ENCODE measurements around the gene COL4A2. TPM values are rescaled to one million over a fixed set of nuclear protein-coding genes. Genes with fewer than 3 reads are reported as not detected.

COL4A2 gene
- total and polyA plus RNA-seq, 11 donors, result 92.4 to 377 (median 166) TPM

DNA sequence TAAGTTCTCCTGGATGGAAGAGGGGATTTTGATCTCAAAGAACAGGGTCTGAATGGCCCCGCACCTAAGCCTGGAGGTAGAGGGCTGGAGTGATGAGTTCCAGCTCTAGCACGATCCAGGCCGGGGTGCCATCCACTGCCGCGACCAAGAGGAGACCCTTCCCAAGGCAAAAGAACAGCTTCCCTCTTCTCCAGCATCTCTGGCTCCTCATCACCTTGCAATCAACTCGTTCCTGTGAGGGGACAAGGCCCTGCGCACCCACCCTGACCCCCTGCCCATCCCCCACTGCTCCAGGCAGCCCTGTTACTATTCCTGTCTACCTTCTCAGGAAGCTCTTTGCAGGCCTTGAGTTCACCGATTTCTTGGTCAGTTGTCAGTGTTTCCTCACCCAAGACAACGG lies 17.9 kb upstream of the COL4A2 start:
- DNase-seq, result peak in 1 of 5 donors; percentile 18
- H3K9me3 ChIP-seq, result no peaks in the 10 kb centered on the region
- H3K36me3 ChIP-seq, result peaks cover 0 to 26% (median 7%) of the 10 kb centered on the region in 9 donors
- peak overlapping the region in 1 of 12 donors; percentile 98 for H3K27ac ChIP-seq
- no peaks in the 10 kb centered on the region for H3K27me3 ChIP-seq
- TF ChIP-seq, protein P1, sequence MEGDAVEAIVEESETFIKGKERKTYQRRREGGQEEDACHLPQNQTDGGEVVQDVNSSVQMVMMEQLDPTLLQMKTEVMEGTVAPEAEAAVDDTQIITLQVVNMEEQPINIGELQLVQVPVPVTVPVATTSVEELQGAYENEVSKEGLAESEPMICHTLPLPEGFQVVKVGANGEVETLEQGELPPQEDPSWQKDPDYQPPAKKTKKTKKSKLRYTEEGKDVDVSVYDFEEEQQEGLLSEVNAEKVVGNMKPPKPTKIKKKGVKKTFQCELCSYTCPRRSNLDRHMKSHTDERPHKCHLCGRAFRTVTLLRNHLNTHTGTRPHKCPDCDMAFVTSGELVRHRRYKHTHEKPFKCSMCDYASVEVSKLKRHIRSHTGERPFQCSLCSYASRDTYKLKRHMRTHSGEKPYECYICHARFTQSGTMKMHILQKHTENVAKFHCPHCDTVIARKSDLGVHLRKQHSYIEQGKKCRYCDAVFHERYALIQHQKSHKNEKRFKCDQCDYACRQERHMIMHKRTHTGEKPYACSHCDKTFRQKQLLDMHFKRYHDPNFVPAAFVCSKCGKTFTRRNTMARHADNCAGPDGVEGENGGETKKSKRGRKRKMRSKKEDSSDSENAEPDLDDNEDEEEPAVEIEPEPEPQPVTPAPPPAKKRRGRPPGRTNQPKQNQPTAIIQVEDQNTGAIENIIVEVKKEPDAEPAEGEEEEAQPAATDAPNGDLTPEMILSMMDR (IDR thresholded peaks at IDR 0.05), result no peak
- TF ChIP-seq POLR2A (IDR thresholded peaks at IDR 0.05), result no peak
- intact Hi-C loops (cut with DNase I), result no loop called here
- no peak overlapping the region for H3K4me3 ChIP-seq
- WGBS, 4 donors, result 85 to 91% (median 87%) methylated on average over 8 to 9 of the region's 9 CpGs
- peaks cover 20 to 71% (median 47%) of the 10 kb centered on the region in 12 donors for H3K4me1 ChIP-seq
- ATAC-seq, result no peak

DNA sequence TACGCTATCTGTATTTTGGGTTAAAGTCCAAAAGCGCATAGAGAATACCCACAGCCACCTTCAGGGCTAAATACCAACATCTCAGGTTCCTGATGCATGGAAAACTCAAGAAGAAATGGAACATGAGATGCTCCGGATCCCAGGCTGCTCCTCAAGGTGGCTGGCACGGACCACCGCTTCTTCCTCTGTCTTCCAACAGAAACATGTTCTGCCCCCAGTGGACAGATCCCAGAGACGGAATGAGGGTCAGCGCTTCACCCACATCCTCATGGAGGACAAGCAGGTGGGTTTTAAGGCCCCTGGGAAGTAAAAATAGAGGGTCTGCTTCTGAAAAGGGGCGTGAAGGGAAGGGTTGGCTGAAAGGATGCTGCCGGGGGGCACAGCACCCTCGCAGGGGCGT lies 17.4 kb upstream of the COL4A2 start:
- DNase-seq (peak in 1 of 5 donors; percentile 6), ATAC-seq (no peak)
- TF ChIP-seq POLR2A (IDR thresholded peaks at IDR 0.05), result no peak
- TF ChIP-seq, protein P1 (IDR thresholded peaks at IDR 0.05), result no peak
- Histone ChIP-seq H3K27ac (peak overlapping the region in 1 of 12 donors; percentile 98), H3K4me1 (peaks cover 23 to 71% (median 49%) of the 10 kb centered on the region in 12 donors), H3K36me3 (peaks cover 0 to 26% (median 7%) of the 10 kb centered on the region in 9 donors), H3K4me3 (no peak overlapping the region), H3K27me3 (no peaks in the 10 kb centered on the region), H3K9me3 (no peaks in the 10 kb centered on the region)
- intact Hi-C loops (cut with DNase I), result no loop called here
- 90 to 96% (median 95%) methylated on average over 11 of the region's 11 CpGs for WGBS, 4 donors

DNA sequence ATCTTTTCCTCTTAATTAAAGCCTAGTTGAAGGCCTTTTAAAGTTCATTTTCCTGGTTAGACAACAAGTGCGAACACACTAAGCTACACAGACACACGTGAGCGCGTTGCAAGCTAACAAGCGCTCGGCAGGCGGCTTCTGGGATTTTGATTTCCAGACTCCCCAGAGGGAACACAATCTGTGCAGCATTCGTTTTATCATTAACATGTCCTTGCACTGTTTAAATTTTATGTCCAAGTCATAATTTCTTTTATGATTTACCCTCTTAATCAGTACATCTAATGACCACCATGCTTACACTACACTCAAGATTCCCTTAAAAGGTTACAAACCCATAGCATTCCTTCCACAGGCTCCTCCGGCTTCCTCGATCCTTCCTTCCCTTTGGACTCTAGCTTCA lies 16.9 kb upstream of the COL4A2 start:
- Histone ChIP-seq H3K4me3 (no peak overlapping the region), H3K27ac (peak overlapping the region in 1 of 12 donors; percentile 98), H3K4me1 (peaks cover 23 to 71% (median 51%) of the 10 kb centered on the region in 12 donors), H3K27me3 (no peaks in the 10 kb centered on the region), H3K36me3 (peaks cover 0 to 26% (median 6%) of the 10 kb centered on the region in 9 donors), H3K9me3 (no peaks in the 10 kb centered on the region)
- intact Hi-C loops (cut with DNase I), result no loop called here
- ATAC-seq (no peak), DNase-seq (peak in 1 of 5 donors; percentile 7)
- TF ChIP-seq, protein P1 (IDR thresholded peaks at IDR 0.05), result no peak
- TF ChIP-seq POLR2A (IDR thresholded peaks at IDR 0.05), result no peak
- WGBS, 4 donors, result 82 to 93% (median 89%) methylated on average over 10 of the region's 10 CpGs

DNA sequence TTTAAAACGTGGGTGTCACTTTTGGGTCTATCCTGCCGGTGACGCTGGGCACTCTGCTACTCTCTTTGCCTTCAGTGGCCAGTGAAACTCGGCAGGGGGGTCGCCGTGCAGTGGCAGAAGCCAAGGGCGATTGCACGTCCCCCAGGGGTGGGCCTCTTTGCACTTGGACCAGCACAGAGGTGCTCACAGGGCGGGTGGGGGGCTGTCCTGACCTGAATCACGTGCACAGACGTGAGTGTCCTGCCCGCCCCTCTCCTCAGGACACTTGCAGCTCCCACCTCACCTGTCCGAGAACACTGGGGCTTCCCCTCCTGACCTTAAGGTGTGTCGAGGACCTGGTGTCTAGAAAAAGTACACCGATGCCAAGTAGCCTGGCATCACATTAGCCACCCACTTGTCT lies 16.3 kb upstream of the COL4A2 start:
- H3K9me3 ChIP-seq, result no peaks in the 10 kb centered on the region
- TF ChIP-seq, protein P1 (IDR thresholded peaks at IDR 0.05), result no peak
- TF ChIP-seq POLR2A (IDR thresholded peaks at IDR 0.05), result no peak
- intact Hi-C loops (cut with DNase I), result no loop called here
- peaks cover 0 to 26% (median 5%) of the 10 kb centered on the region in 9 donors for H3K36me3 ChIP-seq
- H3K4me1 ChIP-seq, result peaks cover 23 to 72% (median 49%) of the 10 kb centered on the region in 12 donors
- no peak for ATAC-seq
- peak in 1 of 5 donors; percentile 15 for DNase-seq
- no peaks in the 10 kb centered on the region for H3K27me3 ChIP-seq
- H3K4me3 ChIP-seq, result no peak overlapping the region
- peak overlapping the region in 1 of 12 donors; percentile 98 for H3K27ac ChIP-seq
- WGBS, 4 donors, result 78 to 83% (median 80%) methylated on average over 11 to 15 of the region's 15 CpGs
